ENCODE data around the gene CORO2A.
A peak's percentile ranks its signal among the peaks of the same experiment; 100 is the strongest.
"Not testable (repeated sequence)": the region's sequence is repeated elsewhere in the genome, so short reads cannot be mapped to it uniquely, and the experiment has no call there.

CORO2A gene

GRCh38 chr9:98084396-98084795 lies 108.0 kb downstream of the CORO2A start:
- no peak for DNase-seq (ENCODE audit: low read depth in 2 of 2)

DNA sequence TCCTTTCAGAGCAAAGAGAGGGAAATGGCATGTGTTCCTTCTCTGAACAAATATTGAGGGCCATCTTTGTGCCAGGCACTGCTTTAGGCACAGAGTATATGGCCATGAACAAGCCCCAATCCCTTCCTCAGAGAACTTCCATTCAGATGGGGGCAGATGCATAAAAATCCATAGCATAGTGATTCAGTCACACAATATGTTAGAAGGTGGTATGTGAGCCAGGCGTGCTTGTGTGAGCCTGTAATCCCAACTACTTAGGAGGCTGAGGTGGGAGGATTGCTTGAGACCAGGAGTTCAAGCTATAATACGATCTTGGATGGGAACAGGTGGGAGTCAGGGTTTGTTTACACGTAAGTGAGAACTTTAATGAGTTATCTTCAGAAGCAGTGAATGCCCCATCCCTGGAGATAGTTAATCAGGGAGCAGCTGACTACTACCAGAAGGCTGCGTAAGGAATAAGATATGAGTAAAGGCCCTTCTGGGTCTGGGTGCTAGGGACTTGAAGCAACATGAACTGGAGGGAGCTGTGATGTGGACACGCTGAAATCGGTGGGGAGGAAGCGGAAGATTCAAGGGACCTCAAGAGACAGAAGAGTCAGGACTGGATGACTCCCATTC lies 108.8 kb downstream of the CORO2A start:
- DNase-seq (ENCODE audit: low read depth in 2 of 2) = no peak

DNA sequence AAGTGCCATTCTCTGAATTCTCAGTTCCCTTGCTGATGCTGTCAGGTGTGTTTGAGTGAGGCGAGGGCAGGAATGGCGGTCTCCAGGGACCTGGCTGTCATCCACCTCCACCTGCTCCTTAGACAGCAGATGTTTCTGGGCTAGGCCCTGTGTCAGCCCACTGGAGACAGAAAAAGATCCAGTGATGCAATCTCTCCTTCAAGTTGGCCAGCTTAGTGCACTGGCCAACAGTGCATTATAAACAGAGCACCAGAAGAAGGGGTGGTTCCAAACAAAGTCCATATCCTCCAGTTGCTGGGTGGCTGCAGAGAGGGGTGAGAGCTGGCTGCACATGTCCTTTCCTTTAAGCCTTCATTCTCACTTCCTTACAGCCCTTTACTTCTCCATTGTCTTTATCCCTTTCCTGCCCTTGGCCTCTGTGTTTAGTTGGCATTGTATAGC lies 109.4 kb downstream of the CORO2A start:
- no peak for DNase-seq (ENCODE audit: low read depth in 2 of 2)

GRCh38 chr9:98081477-98082219 lies 110.8 kb downstream of the CORO2A start:
- peak in 1 of 2 donors; percentile 27 for DNase-seq (ENCODE audit: low read depth in 2 of 2)

- no peak for DNase-seq (ENCODE audit: low read depth in 2 of 2)
Measured at GRCh38 chr9:98080780-98081179, 111.7 kb downstream of the CORO2A start.

DNA sequence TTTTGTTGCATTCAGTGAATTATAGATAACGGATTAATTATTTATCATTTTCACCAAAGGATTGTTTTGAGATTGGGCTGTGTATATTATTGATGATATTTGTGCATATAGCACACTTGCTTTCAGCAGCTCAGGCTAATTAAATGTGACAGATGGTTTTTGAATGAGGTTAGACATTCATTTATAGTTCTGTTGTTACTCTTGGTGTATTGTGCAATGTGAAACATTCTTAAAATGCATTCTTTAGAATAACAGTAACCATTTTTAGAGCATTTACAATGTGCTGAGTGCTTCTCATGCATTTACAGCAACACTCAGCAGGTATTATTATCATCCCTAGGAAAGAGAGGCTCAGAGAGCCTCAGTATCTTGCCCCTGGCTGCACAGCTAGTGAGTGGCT lies 112.1 kb downstream of the CORO2A start:
- DNase-seq (ENCODE audit: low read depth in 2 of 2) = no peak

DNA sequence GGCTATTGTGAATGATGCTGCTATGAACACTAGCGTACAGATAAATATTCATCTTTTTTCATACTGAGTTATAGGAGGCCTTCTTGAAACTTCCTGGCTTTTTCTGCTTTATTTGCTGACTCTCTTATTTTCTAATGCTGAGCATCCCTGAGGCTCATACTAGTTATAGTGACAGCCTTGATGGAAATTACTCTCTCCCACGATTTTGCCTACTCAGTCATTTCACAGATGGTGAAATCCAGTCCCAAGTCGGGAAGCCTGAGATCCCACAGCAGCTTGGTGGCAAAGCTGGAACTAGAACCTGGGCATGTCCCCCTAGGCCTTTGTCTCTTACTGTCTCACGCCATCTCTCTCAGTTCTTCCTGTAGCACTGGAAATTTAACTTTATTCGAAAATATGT lies 113.5 kb downstream of the CORO2A start:
- DNase-seq (ENCODE audit: low read depth in 2 of 2) = no peak

GRCh38 chr9:98076514-98076890 lies 115.9 kb downstream of the CORO2A start:
- DNase-seq (ENCODE audit: low read depth in 2 of 2) = not testable (repeated sequence)

DNA sequence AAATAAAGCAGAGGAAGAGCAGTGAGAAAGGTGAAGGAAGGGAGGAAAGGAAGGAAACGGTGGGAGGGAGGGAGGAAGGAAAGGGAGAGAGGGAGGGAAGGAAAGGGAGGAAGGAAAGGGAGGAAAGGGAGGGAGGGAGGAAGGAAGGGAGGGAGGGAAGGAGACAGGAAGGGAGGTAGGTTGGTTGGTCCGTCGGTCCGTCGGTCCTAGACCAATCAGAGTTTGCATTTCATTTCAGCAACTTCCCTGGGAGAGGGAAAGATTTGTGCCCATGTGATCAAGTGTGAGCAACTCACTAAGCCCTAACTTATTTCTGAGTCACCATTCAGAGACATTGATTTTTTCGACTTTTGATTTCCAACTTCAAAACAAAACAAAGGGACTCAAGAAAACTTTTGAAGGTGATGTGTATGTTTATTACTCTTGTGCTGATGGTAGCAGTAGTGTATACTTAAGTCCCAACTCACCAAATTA lies 117.1 kb downstream of the CORO2A start:
- DNase-seq (ENCODE audit: low read depth in 2 of 2) = no peak

DNA sequence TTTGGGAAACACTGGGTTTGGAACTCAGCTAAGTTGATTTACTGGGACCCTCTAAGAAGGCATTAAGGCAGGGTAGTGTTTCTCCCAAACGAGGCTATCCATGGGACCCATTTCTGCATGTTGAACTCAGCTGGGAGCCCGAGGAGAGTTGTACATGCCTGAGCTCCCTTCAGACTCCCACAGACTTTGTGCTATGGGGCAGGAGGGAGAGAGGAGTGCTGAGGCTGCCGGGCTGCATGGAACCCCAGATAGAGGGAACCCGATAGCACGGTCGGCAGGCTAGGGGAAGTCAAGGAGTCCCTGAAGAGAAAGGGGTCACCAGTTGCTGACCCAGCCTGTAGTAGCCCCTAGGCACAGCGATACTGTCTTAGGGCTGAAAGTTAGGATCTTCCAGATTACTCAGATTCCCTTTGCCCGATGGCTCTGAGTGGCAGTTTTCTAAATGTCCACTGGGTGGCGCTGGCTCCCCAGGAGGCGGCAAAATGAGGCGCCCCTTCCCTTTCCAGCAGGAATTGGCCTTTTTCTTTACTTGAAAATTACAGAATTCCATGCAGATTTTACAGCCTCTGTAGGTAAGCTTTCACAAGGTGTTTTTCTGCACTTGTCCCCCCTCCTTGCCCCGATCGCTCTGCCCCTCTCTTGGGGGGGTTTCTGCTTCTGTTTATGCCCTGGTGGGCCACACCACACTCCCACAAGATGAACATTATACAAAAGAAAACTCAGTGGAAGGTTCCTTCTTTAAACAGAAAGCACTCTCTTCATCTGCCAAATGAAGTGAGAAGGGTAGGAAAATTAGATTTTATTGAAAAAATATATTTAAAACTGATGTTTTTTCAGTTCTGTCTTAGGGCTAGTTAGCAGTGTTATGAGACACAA lies 118.1 kb downstream of the CORO2A start:
- peak; percentile 31 to 37 for DNase-seq (ENCODE audit: low read depth in 2 of 2)

DNA sequence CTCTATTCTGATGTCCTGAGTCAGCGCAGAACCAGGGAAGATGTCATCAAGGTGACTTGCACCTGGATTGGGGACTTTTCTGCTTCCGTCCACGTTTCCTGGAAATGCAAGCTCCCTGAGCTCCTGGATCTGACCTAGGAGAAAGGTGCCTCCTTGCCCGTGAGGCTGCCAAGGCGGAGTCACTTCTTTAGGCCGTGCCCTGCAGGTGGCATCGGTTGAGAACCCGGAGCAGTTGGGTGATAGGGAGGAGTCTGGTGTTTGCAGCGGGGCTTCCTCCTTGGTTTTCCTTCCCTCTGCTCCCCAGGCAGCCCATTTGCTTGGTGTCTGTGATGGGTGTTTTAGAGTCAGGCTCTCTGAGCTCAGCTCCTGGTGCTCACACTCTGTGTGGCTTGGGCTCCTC lies 120.7 kb downstream of the CORO2A start:
- DNase-seq (ENCODE audit: low read depth in 2 of 2) = no peak
